Daoy (cell line): ENCODE results near the gene NGEF. TPM values are rescaled to one million over a fixed set of nuclear protein-coding genes. Genes with fewer than 3 reads are reported as not detected.
A peak's percentile ranks its signal among the peaks of the same experiment; 100 is the strongest.
"Not testable (repeated sequence)": the region's sequence is repeated elsewhere in the genome, so short reads cannot be mapped to it uniquely, and the experiment has no call there.

Experiments used
- DNase-seq: peaks from one replicate; pipeline ENCODE4 v3.0.0-alpha.2; 2015; ENCODE audit warnings: low read depth
- total RNA-seq: library from RNA; depleted of rRNA; stranded (reverse); fragments of >200 nt; shearing (Covaris generic); gene quantifications from 2 replicates; pipeline ENCODE4 v1.2.3, GENCODE V29; 2014

Gene NGEF
- total RNA-seq, 1 experiment from 2014 or later, result 0.17 TPM

- DNase-seq, result no peak
Observed at GRCh38 chr2:232927032-232927792, 85.8 kb downstream of the NGEF start.

- DNase-seq, result no peak
Observed at GRCh38 chr2:232926431-232926939, 86.6 kb downstream of the NGEF start.

- no peak for DNase-seq
Observed at GRCh38 chr2:232925821-232926156, 87.3 kb downstream of the NGEF start.

GRCh38 chr2:232925153-232925820 is 87.8 kb downstream of the NGEF start:
- no peak for DNase-seq

GRCh38 chr2:232924433-232924832 is 88.6 kb downstream of the NGEF start:
- DNase-seq, result no peak

- DNase-seq, result no peak
Observed at GRCh38 chr2:232920760-232921159, 92.3 kb downstream of the NGEF start.

- no peak for DNase-seq
Observed at GRCh38 chr2:232920055-232920454, 93.0 kb downstream of the NGEF start.

GRCh38 chr2:232919141-232919540 is 93.9 kb downstream of the NGEF start:
- no peak for DNase-seq

GRCh38 chr2:232913903-232914302 is 99.2 kb downstream of the NGEF start:
- DNase-seq, result no peak

- DNase-seq, result no peak
Observed at GRCh38 chr2:232911712-232912277, 101.3 kb downstream of the NGEF start.

GRCh38 chr2:232910376-232910775 is 102.7 kb downstream of the NGEF start:
- DNase-seq, result no peak

GRCh38 chr2:232908695-232909094 is 104.4 kb downstream of the NGEF start:
- DNase-seq, result no peak

- DNase-seq, result not testable (repeated sequence)
Observed at GRCh38 chr2:232907718-232908085, 105.4 kb downstream of the NGEF start.

- not testable (repeated sequence) for DNase-seq
Observed at GRCh38 chr2:232906867-232907717, 106.0 kb downstream of the NGEF start.

GRCh38 chr2:232903989-232904388 is 109.1 kb downstream of the NGEF start:
- DNase-seq, result no peak

GRCh38 chr2:232901736-232902578 is 111.1 kb downstream of the NGEF start:
- peak; percentile 93 for DNase-seq

- no peak for DNase-seq
Observed at GRCh38 chr2:232900811-232901735, 112.0 kb downstream of the NGEF start.

GRCh38 chr2:232898592-232899543 is 114.2 kb downstream of the NGEF start:
- DNase-seq, result no peak
